Muscle of arm (tissue), 12 donors: ENCODE results near the gene LKAAEAR1. TPM values are rescaled to one million over a fixed set of nuclear protein-coding genes. Genes with fewer than 3 reads are reported as not detected.

Source experiments
- DNase-seq: peaks from one replicate; pipeline ENCODE4 v3.0.0-alpha.2; 2013
- polyA plus RNA-seq, 12 donors: library from polyadenylated mRNA; unstranded; fragments of 120-200 nt; gene quantifications; one replicate each; pipeline ENCODE4 v1.2.1, GENCODE V29; 2013; ENCODE audit not compliant: insufficient read length in 12 of 12

LKAAEAR1 gene
- polyA plus RNA-seq, 12 donors, result 0.16 to 0.44 (median 0.25) TPM; not detected in 8

- no peak for DNase-seq
Observed at GRCh38 chr20:64111841-64112641, 27.8 kb upstream of the LKAAEAR1 start.

DNA sequence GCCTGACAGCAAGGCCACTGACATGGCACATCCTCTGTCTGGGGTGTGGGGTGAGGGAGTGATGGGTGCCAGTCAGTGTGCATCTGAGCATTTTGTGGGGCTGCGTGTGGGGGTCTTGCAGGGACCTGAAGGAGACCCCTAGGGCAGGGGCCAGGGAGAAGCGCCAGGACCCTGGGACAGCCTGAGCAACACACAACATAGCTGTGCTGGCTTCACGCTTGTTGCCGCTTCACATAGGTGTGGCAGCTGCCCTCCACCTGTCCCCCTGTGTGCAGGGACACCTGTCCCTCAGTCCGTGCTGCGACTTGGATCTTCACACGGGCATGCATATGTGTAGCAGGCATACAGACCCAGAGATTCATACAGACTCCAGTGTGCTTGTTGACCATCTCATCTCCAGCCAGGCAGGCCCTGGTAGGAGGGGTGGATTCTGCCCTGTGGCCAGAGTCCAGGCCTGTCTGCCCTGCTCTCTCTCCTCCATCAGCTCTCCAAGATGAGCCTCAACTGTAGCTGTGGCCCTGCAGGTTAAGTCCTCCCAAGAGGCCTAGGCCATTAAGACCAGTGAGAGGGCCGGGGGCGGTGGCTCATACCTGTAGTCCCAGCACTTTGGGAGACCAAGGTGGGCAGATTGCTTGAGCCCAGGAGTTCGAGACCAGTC lies 26.3 kb upstream of the LKAAEAR1 start:
- DNase-seq, result no peak

GRCh38 chr20:64109831-64110391 lies 25.7 kb upstream of the LKAAEAR1 start:
- no peak for DNase-seq

GRCh38 chr20:64108731-64109681 lies 24.8 kb upstream of the LKAAEAR1 start:
- no peak for DNase-seq

DNA sequence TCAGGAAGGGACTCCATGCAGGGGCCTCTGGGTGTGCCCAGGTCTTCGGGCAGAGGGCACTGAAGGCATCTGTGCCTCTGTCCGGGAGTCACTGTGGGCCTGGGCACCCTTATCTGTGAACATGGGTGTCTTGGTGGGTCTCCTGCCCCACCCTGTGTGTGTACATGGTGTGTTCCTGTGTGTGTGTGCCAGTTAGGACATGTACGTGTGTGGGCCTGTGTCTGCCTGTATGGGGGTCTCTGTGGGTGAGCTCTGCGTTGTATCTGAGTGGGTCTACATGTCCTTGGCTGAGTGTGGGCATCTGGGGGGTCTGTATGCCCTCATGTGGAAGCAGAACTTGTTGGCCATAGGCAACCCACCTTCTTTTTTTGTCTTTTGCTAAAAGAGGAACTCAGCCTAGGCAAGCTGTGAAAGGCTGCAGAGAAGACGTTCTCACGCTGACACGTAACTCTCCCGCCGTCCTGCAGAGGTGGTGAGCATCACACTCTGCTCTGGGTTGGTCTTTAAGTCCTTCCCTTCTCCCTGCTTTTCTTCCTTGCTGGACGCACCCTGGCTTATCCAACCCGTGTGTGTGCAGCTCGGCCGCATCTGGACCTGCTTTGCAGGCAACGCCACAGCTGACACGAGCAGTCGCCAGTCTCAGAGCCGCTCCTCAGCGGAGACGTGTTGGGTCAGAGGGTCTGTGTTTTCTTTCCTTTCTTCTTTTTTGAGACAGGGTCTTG lies 23.7 kb upstream of the LKAAEAR1 start:
- DNase-seq, result no peak

GRCh38 chr20:64106981-64107735 lies 23.0 kb upstream of the LKAAEAR1 start, which contains the start of gene NPBWR2:
Gene NPBWR2 (minus strand): TSS chr20:64107565. CDS start chr20:64106831, 734 bp downstream.
- DNase-seq, result no peak

DNA sequence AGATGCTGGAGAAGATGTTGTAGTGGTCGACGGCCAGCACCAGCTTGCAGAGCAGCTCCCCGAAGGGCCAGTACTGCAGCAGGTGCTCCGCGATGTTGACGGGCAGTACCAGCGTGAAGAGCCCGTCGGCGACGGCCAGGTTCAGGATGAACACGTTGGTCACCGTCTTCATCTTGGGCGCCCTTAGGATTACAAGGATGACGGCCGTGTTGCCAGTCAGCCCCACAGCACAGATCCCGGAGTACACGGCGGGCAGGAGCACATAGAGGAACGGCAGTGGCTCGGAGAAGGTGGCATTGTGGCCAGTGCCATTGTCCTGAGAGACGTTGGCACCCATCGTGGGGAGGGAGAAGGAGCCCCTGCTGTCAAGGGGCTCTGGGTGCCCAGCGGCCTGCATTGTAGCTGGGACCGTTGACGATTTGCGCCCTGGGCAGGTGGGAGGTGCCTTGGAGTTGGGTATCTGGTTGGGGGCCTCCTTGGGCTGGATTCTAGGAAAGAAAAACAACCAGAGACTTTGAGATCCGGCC lies 22.3 kb upstream of the LKAAEAR1 start:
- DNase-seq, result no peak

GRCh38 chr20:64105846-64106434 lies 21.7 kb upstream of the LKAAEAR1 start:
- no peak for DNase-seq

GRCh38 chr20:64104667-64105451 lies 20.7 kb upstream of the LKAAEAR1 start:
- DNase-seq, result no peak

DNA sequence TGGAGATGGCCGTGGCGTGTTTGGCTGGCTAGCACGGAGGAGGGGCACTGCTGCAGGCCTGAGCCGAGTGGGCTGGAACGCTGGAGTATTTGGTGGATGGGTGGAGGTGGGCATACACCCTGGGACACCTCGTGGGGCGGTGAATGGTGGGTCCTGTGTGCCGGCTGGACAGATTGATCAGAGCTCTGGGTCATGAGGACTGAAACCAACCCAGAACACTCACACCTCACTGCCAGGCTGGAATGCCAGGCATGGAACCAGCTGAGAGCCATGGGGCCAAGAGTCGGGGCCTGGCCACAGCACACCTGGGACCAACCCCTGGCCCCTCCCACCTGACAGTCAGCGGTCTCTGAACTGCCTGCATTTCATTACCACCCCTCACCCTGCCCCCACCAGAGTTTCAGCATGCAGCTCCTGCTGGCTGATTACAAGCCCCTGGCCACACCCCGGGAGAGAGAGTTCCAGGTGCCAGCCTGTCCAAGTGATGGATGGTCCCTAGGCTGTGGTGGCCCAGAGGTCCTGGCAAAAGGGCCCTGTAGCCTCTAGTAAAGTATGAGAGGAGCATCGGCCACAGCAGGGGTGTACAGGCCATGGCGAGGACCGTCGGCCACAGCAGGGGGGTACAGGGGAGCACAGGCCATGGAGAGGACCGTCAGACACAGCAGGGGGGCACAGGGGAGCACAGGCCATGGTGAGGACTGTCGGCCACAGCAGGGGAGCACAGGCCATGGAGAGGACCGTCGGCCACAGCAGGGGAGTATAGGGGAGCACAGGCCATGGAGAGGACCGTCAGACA lies 19.9 kb upstream of the LKAAEAR1 start:
- no peak for DNase-seq

DNA sequence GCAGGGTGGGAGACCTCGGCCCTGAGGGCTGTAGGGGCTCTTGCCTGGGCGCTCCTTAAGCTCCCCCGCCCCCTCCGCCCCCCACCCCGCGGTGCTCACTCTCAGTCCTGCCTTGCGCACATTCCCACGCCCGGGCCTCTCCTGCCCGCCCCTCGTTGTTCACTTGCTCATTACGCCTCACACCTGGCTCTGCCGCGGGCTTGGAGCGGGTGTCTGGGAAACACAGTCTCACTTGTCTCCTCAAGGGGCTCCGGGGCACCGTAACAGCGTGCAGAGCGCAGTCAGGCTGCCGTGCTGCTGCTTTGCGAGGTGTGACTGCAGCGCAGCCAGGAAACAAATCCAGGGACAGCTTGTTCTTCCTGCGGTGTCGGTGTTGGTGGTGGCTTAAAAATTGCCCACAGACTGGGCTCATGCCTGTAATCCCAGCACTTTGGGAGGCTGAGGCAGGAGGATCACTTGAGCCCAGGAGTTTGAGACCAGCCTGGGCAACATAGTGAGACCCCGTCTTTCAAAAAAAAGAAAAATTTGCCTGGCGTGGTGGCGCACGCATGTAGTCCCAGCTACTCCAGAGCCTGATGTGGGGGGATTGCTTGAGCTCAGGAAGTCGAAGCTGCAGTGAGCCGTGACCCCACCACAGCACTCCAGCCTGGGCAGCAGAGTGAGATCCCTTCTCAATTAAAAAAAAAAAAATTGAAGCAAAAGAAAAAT lies 18.6 kb upstream of the LKAAEAR1 start:
- DNase-seq, result no peak

- DNase-seq, result no peak
Observed at GRCh38 chr20:64101731-64102621, 17.8 kb upstream of the LKAAEAR1 start.

GRCh38 chr20:64100946-64101688 lies 16.9 kb upstream of the LKAAEAR1 start:
- DNase-seq, result no peak

DNA sequence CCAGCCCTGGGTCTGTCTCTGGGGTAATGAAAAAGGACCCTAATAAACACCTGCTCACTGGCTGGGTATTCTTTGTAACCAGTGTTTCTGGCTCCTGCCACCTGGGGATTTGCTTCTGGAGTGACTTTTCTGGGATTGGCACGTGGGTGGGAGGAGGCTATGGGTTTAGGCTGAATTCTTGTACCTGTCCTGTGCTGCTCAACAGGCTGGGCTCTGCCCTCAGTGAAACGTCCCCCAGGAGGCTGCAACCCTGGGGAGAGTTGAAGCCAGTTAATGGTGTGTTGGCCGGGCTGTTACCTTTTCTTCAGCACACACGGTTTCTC lies 16.3 kb upstream of the LKAAEAR1 start:
- no peak for DNase-seq

DNA sequence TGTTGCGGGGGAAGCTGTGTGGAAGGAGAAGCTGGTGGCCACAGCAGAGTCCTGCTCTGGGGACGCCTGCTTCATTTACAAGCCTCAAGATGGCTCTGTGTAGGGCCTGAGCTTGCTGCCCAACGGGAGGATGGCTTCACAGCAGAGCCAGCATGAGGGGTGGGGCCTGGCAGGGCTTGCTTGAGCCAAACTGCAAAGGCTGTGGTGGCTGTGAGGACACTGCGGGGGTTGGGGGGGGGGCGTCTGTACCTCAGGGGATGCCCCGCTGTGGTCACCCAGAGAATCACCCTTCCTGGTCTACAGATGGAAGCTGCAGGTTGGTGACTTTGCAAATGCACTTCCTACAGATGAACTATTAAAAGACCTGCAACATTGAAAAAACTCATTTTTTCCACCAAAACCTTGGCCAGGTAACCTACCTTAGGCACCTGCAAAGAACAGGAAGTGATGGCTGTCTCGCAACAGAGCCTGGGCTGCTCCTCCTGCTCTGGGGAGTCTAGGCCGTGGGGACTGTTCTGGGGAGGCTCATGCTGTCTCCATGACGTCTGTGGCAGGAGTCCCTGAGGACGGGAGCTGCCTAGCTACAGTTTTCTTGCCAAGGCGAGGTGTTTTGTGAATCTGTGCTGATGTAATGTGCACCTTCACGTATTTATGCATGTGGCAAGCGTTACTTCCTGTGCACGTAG lies 15.8 kb upstream of the LKAAEAR1 start:
- DNase-seq, result no peak
